GM08714 (cell line): ENCODE data around the gene HBG2.

Experiments
- H3K4me3 ChIP-seq: fragments of 200-500 bp; sonication (Bioruptor generic); 2 replicates; pipeline ENCODE4 v1.5.1; 2014; ENCODE audit warnings: mild to moderate bottlenecking, low read length, inconsistent platforms
- ZNF274 ChIP-seq: IDR thresholded peaks from 2 replicates; pipeline ENCODE4 v1.6.1; 2012; ENCODE audit warnings: mild to moderate bottlenecking, low read depth, low read length

Gene HBG2

GRCh38 chr11:5247472-5248192 lies 6.9 kb downstream of the HBG2 start:
- no peak overlapping the region for H3K4me3 ChIP-seq

DNA sequence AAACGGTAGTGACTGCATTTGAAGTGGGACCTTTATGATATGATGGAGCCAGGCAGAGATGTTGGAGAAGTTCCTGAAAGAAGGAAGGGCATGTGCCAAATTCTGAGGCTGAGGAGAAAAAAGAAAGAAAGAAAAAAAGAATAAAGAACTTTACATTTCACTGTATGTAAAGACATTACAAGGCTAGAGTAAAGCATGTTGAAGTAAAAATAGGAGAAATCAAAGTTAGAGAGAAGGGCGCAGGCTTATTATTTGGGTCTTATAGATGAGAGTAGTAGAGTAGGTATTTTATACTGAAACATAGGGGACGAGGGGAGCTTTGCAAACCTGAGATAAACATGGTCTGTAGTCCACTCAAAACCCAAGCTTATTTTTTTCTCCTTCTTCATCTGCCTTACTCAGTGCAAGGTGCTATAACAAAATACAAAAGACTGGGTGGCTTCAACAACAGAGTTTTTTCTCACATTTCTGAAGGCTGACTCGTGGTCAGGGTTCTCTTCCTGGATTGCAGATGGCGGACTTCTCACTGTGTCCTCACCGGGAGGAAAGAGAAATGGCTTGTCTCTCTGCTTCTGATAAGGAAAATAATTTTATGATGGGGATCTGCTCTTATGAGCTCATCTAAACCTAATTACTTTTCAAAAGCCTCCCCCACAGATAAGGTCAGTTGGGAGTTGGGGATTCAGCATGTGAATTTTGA lies 7.7 kb downstream of the HBG2 start:
- H3K4me3 ChIP-seq = no peak overlapping the region
- no peak for TF ChIP-seq ZNF274

More at GRCh38 chr11:5247472-5248192, 6.9 kb downstream of the HBG2 start:
- TF ChIP-seq ZNF274 = no peak

DNA sequence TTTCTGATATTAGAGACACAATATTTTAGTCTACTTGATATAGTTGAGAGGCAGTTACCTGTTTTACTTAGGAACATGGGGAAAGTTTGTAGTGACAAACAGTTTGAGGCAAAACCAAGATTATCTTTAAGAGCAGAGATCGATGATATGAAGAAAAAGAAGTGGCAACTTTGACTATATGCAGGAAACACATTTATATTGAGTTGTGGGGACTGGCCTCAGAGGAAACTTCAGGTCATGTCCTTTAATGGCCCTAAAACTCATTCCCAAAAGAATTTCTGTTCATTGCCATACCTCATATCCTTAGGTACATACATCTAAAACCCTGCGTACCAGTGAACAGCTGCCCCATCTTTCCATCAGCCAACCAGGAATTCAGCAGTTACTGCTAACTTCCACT lies 9.4 kb downstream of the HBG2 start:
- no peak for TF ChIP-seq ZNF274
- H3K4me3 ChIP-seq = no peak overlapping the region

- no peak for TF ChIP-seq ZNF274
- H3K4me3 ChIP-seq = no peak overlapping the region
These were observed 10.8 kb downstream of the HBG2 start for GRCh38 chr11:5243816-5244180.

GRCh38 chr11:5242933-5243815 lies 11.4 kb downstream of the HBG2 start:
- TF ChIP-seq ZNF274 = no peak

GRCh38 chr11:5242208-5242607 lies 12.4 kb downstream of the HBG2 start:
- no peak overlapping the region for H3K4me3 ChIP-seq
- TF ChIP-seq ZNF274 = no peak

More at GRCh38 chr11:5242933-5243815, 11.4 kb downstream of the HBG2 start:
- no peak overlapping the region for H3K4me3 ChIP-seq

GRCh38 chr11:5241458-5241857 lies 13.1 kb downstream of the HBG2 start:
- H3K4me3 ChIP-seq = no peak overlapping the region
- no peak for TF ChIP-seq ZNF274

GRCh38 chr11:5240458-5240857 lies 14.1 kb downstream of the HBG2 start:
- TF ChIP-seq ZNF274 = no peak
- no peak overlapping the region for H3K4me3 ChIP-seq

GRCh38 chr11:5240056-5240455 lies 14.5 kb downstream of the HBG2 start:
- no peak for TF ChIP-seq ZNF274
- no peak overlapping the region for H3K4me3 ChIP-seq

- no peak for TF ChIP-seq ZNF274
- H3K4me3 ChIP-seq = no peak overlapping the region
These were observed 15.5 kb downstream of the HBG2 start for GRCh38 chr11:5239046-5239445.

GRCh38 chr11:5238486-5238885 lies 16.1 kb downstream of the HBG2 start:
- no peak for TF ChIP-seq ZNF274
- no peak overlapping the region for H3K4me3 ChIP-seq

GRCh38 chr11:5237420-5237819 lies 17.2 kb downstream of the HBG2 start:
- H3K4me3 ChIP-seq = no peak overlapping the region
- no peak for TF ChIP-seq ZNF274

GRCh38 chr11:5235364-5236095 lies 19.1 kb downstream of the HBG2 start:
- no peak for TF ChIP-seq ZNF274
- no peak overlapping the region for H3K4me3 ChIP-seq

- no peak for TF ChIP-seq ZNF274
- peak within 1 kb of the TSS; percentile 37; the same call in 1 of the 2 replicates for H3K4me3 ChIP-seq
These were observed 20.2 kb downstream of the HBG2 start, which contains the start of gene HBD for GRCh38 chr11:5234381-5234834. HBD (minus strand) TSS chr11:5234483; CDS start chr11:5234433, 50 bp downstream.
